ENCODE results near the gene MAU2.

- TF ChIP-seq GATA2 (IDR thresholded peaks at IDR 0.05; ENCODE audit: low read depth, low read length) (no peak), GATA3 (IDR thresholded peaks at IDR 0.05; ENCODE audit: low read depth, low read length) (no peak)
Measured at GRCh38 chr19:19385896-19386869, 65.6 kb downstream of the MAU2 start.
